A673 (cell line): ENCODE measurements around the gene ASB1. TPM values are rescaled to one million over a fixed set of nuclear protein-coding genes. Genes with fewer than 3 reads are reported as not detected.

ENCODE experiments used
- BruUV-seq: library from RNA; stranded (reverse); fragments of 400-500 nt; replicated peaks from 2 replicates; lab custom pipeline; 2021; lab: Mats Ljungman, UMichigan
- CTCF ChIA-PET: fragments of 300-600 bp; sonication (Branson Sonifier 250); formaldehyde crosslinking; loops from one replicate; lab custom pipeline; 2022; ENCODE audit warnings: antibody characterized with exemption; lab: Charles Lee
- POLR2A ChIA-PET: fragments of 300-600 bp; sonication (Branson Sonifier 250); formaldehyde crosslinking; loops from one replicate; lab custom pipeline; 2022; ENCODE audit warnings: antibody characterized with exemption; ENCODE audit not compliant: low non-redundant PET; lab: Charles Lee
- DNase-seq: peaks from one replicate; pipeline ENCODE4 v3.0.0-alpha.2; 2015; ENCODE audit warnings: low spot score
- H3K27ac ChIP-seq: fragments of 200-600 bp; sonication (generic); 2 replicates; pipeline ENCODE4 v1.5.1; 2016; ENCODE audit warnings: mixed run types, low read depth, mild to moderate bottlenecking, mixed read lengths, antibody characterized with exemption, low read length; ENCODE audit not compliant: poor library complexity, severe bottlenecking
- H3K27me3 ChIP-seq: fragments of 200-600 bp; sonication (generic); replicated peaks from 2 replicates; pipeline ENCODE4 v1.6.1; 2017; ENCODE audit warnings: mixed run types, low read depth, mild to moderate bottlenecking, mixed read lengths, antibody characterized with exemption, low read length; ENCODE audit not compliant: insufficient read depth, poor library complexity
- H3K36me3 ChIP-seq: fragments of 200-600 bp; sonication (generic); 2 replicates; pipeline ENCODE4 v1.6.1; 2016; ENCODE audit warnings: mixed run types, mild to moderate bottlenecking, mixed read lengths, antibody characterized with exemption, low read length; ENCODE audit not compliant: insufficient read depth, poor library complexity, severe bottlenecking
- H3K4me1 ChIP-seq: fragments of 200-600 bp; sonication (generic); 2 replicates; pipeline ENCODE4 v1.6.1; 2017; ENCODE audit warnings: mixed run types, mild to moderate bottlenecking, mixed read lengths, antibody characterized with exemption, low read length; ENCODE audit not compliant: insufficient read depth, poor library complexity, severe bottlenecking
- H3K4me3 ChIP-seq: fragments of 200-600 bp; sonication (generic); 2 replicates; pipeline ENCODE4 v1.5.1; 2016; ENCODE audit warnings: low read depth, mixed run types, mild to moderate bottlenecking, mixed read lengths, low read length; ENCODE audit not compliant: poor library complexity, severe bottlenecking
- H3K9me3 ChIP-seq: fragments of 200-600 bp; sonication (generic); 2 replicates; pipeline ENCODE4 v1.6.1; 2016; ENCODE audit warnings: mixed run types, low read depth, mild to moderate bottlenecking, mixed read lengths, antibody characterized with exemption, low read length; ENCODE audit not compliant: poor library complexity, severe bottlenecking
- CTCF ChIP-seq: fragments of 300-800, 200-600 bp; sonication (generic); conservative IDR thresholded peaks from 2 replicates; pipeline ENCODE4 v1.5.1; 2017; ENCODE audit warnings: low read depth, mild to moderate bottlenecking, antibody characterized with exemption, low read length, moderate library complexity, mixed read lengths
- EZH2 ChIP-seq: fragments of 200-600 bp; sonication (generic); IDR thresholded peaks from 2 replicates; pipeline ENCODE4 v1.6.1; 2017; ENCODE audit warnings: borderline replicate concordance, low read depth, mild to moderate bottlenecking, mixed read lengths, antibody characterized with exemption, low read length; ENCODE audit not compliant: poor library complexity, severe bottlenecking
- intact Hi-C: fragments of 100-400 bp; cut with micrococcal nuclease; formaldehyde crosslinking; loops from one replicate; pipeline ENCODE4 v1.10.0; 2022; ENCODE audit not compliant: unreplicated experiment
- total RNA-seq: library from RNA; stranded (reverse); gene quantifications from 2 replicates; pipeline ENCODE4 v1.2.3, GENCODE V29; 2021

The ASB1 gene
- total RNA-seq, 1 experiment from 2014 or later: 36.9 TPM

- POLR2A ChIA-PET: no interaction called here
- intact Hi-C loops: no loop called here
- no peaks in the 10 kb centered on the region for H3K4me1 ChIP-seq
- no peaks in the 10 kb centered on the region for H3K9me3 ChIP-seq
- BruUV-seq: no TSS peak
- no peaks in the 10 kb centered on the region for H3K36me3 ChIP-seq
- CTCF ChIA-PET: no interaction called here
- no peak for DNase-seq
- TF ChIP-seq EZH2: no peak
- TF ChIP-seq CTCF: no peak
- H3K27ac ChIP-seq: no peak overlapping the region
- H3K4me3 ChIP-seq: no peak overlapping the region
- H3K27me3 ChIP-seq: no peaks in the 10 kb centered on the region
These were observed 73.2 kb downstream of the ASB1 start for GRCh38 chr2:238499731-238500580.

DNA sequence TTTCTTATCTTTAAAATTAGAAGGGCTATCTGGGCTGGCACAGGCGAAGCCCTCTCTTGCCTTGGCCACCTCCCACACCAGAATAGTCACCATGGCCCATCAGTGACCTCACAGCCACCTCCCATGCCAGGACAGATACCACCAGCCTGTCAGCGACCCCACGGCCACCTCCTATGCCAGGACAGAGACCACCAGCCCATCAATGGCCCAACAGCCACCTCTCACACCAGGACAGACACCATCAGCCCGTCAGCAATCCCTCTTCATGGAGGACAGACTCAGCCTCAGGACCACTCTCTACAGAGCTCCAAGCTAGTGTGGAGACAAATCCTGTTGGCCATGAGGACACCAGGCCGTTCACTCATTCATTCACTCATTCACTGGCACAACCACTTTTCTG lies 74.6 kb downstream of the ASB1 start:
- ChIA-PET CTCF (no interaction called here), POLR2A (no interaction called here)
- Histone ChIP-seq H3K27me3 (no peaks in the 10 kb centered on the region), H3K4me1 (no peaks in the 10 kb centered on the region), H3K27ac (no peak overlapping the region), H3K4me3 (no peak overlapping the region), H3K36me3 (no peaks in the 10 kb centered on the region), H3K9me3 (no peaks in the 10 kb centered on the region)
- TF ChIP-seq CTCF (no peak), EZH2 (no peak)
- intact Hi-C loops: no loop called here
- BruUV-seq: no TSS peak
- no peak for DNase-seq

Other genes with a start within 250 kb of the ASB1 start
- 65.1 and 71.6 TPM in 2 replicates for gene ILKAP, start 223.2 kb upstream of the ASB1 start, total RNA-seq
- gene HES6, start 186.9 kb upstream of the ASB1 start, total RNA-seq: 17.2 and 26.9 TPM in 2 replicates
- 6.8 and 7.5 TPM in 2 replicates for gene PER2, start 138.3 kb upstream of the ASB1 start, total RNA-seq
- 23.0 and 24.5 TPM in 2 replicates for gene TRAF3IP1, start 106.4 kb upstream of the ASB1 start, total RNA-seq